Adrenal gland (tissue), 12 donors: ENCODE results near the gene TTI1. TPM values are rescaled to one million over a fixed set of nuclear protein-coding genes. Genes with fewer than 3 reads are reported as not detected.

Experiments
- DNase-seq, 7 donors: peaks; one replicate each; pipeline ENCODE4 v3.0.0-alpha.2; 2019 to 2020
- H3K27ac ChIP-seq, 5 donors: fragments of 200-600 bp; sonication (generic) in 4 of 5; 1 replicate in 3 of 5; 2 replicates in 2 of 5; pipeline versions ENCODE4 v1.5.1 to v1.8.0; 2016 to 2020; ENCODE audit warnings: mild to moderate bottlenecking in 1 of 5
- H3K27me3 ChIP-seq: fragments of 200-600 bp; 2 replicates; pipeline ENCODE4 v1.8.0; 2021
- H3K36me3 ChIP-seq, 2 donors: fragments of 200-600 bp; replicated peaks in 1 of 2; 1 replicate in 1 of 2; 2 replicates in 1 of 2; pipeline versions ENCODE4 v1.5.1 to v1.8.0; 2018 to 2022
- H3K4me1 ChIP-seq, 2 donors: fragments of 200-600 bp; replicated peaks in 1 of 2; 1 replicate in 1 of 2; 2 replicates in 1 of 2; pipeline versions ENCODE4 v1.5.1 to v1.8.0; 2018 to 2021
- H3K4me3 ChIP-seq, 4 donors: fragments of 200-600 bp; sonication (generic) in 3 of 4; one replicate each; pipeline ENCODE4 v1.5.1; 2016 to 2018
- H3K9me3 ChIP-seq, 3 donors: fragments of 200-600 bp; sonication (generic) in 1 of 3; replicated peaks in 1 of 3; 1 replicate in 2 of 3; 2 replicates in 1 of 3; pipeline versions ENCODE4 v1.5.1 to v1.8.0; 2016 to 2021
- POLR2A ChIP-seq, 2 donors: fragments of 450-650 bp; IDR thresholded peaks; one replicate each; pipeline ENCODE4 v1.6.1; 2017; ENCODE audit warnings: antibody characterized with exemption in 2 of 2, mild to moderate bottlenecking in 2 of 2, moderate library complexity in 1 of 2
- WGBS, 4 donors: extraction: QIAGEN DNeasy Blood & Tissue Kit in 2 of 4; methylation state at CpG; one replicate each; pipeline versions ENCODE4 v1.1.5 to v1.1.7; 2013 to 2017; 5-methylcytosine and 5-hydroxymethylcytosine counted together
- intact Hi-C, 2 donors: fragments of 100-400 bp; cut with DNase I; formaldehyde crosslinking; loops; one replicate each; pipeline versions ENCODE4 v1.14.1 to v1.15.0; 2022 to 2023
- polyA plus RNA-seq, 3 donors: library from polyadenylated mRNA; stranded (reverse); fragments of 200-250 nt in 2 of 3; fragments of 350-450 nt in 1 of 3; fragmentation: Illumina TruSeq in 1 of 3; extraction: RNeasy Lipid Tissue Mini Kit (QIAGEN cat#74804) in 1 of 3; gene quantifications; one replicate each; pipeline ENCODE4 v1.2.3, GENCODE V29; 2013 to 2014
- total RNA-seq, 9 donors: library from RNA; depleted of rRNA in 4 of 9; stranded (reverse); fragments of >200 nt in 4 of 9; fragments of 120-200 nt in 1 of 9; fragmentation: NEBNext Ultra II Directional in 1 of 9; extraction: Animal tissue kit (Norgen Biotek cat#: 25700) in 1 of 9; gene quantifications; one replicate each; pipeline versions ENCODE4 v1.1.0 to v1.2.4, GENCODE V29; 2013 to 2023
- TF ChIP-seq, protein P1 (sequence below), 6 experiments: fragments of 450-650 bp in 4 of 6; fragments of 200-600 bp in 2 of 6; sonication (generic) in 1 of 6; IDR thresholded peaks; 1 replicate in 5 of 6; 2 replicates in 1 of 6; pipeline versions ENCODE4 v1.5.1 to v1.8.0; 2016 to 2021; ENCODE audit warnings: antibody characterized with exemption in 6 of 6, mild to moderate bottlenecking in 2 of 6, moderate library complexity in 1 of 6
- donor health status: healthy with polysubstance abuse.
- donor health status: Bipolar disorder and iron deficiency.
- donor health status: DM: yes; HTN: yes; CAD: no.
- donor health status: DM: no; HTN: no; CAD: no.
- donor health status: DM: no; HTN: no; CAD: no.
- donor health status: DM: yes; HTN: yes; CAD: no.

TTI1 gene
- total and polyA plus RNA-seq, 12 donors, result 12.5 to 28.7 (median 20.0) TPM

DNA sequence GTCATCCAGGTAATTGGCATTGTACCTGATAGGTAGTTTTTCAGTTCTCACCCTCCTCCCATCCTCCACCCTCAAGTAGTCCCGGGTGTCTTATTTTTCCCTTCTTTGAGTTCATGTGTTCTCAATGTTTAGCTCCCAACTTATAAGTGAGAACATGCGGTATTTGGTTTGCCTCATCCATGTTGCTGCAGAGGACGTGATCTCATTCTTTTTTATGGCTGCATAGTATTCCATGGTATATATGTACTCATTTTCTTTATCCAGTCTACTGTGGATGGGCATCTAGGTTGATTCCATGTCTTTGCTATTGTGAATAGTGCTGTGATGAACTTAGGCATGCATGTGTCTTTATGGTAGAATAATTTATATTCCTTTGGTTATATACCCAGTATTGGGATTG, 46.1 kb upstream of the TTI1 start:
- H3K9me3 ChIP-seq, result no peaks in the 10 kb centered on the region
- H3K27ac ChIP-seq, result no peak overlapping the region
- TF ChIP-seq POLR2A (IDR thresholded peaks at IDR 0.05), result no peak
- TF ChIP-seq, protein P1, sequence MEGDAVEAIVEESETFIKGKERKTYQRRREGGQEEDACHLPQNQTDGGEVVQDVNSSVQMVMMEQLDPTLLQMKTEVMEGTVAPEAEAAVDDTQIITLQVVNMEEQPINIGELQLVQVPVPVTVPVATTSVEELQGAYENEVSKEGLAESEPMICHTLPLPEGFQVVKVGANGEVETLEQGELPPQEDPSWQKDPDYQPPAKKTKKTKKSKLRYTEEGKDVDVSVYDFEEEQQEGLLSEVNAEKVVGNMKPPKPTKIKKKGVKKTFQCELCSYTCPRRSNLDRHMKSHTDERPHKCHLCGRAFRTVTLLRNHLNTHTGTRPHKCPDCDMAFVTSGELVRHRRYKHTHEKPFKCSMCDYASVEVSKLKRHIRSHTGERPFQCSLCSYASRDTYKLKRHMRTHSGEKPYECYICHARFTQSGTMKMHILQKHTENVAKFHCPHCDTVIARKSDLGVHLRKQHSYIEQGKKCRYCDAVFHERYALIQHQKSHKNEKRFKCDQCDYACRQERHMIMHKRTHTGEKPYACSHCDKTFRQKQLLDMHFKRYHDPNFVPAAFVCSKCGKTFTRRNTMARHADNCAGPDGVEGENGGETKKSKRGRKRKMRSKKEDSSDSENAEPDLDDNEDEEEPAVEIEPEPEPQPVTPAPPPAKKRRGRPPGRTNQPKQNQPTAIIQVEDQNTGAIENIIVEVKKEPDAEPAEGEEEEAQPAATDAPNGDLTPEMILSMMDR (IDR thresholded peaks at IDR 0.05), result no peak
- peaks cover 0 to 24% of the 10 kb centered on the region in 2 donors for H3K4me1 ChIP-seq
- intact Hi-C loops, result loop anchor here in 1 of 2 donors (5.0 kb wide), 1 partner anchor 78 kb away; no protein-coding TSS in a partner anchor
- no peak for DNase-seq
- H3K4me3 ChIP-seq, result no peak overlapping the region
- WGBS, 4 donors, result 98 to 99% (median 98%) methylated on average over 3 of the region's 3 CpGs
- no peaks in the 10 kb centered on the region for H3K27me3 ChIP-seq
- H3K36me3 ChIP-seq, result peaks cover 0 to 8% of the 10 kb centered on the region in 2 donors

DNA sequence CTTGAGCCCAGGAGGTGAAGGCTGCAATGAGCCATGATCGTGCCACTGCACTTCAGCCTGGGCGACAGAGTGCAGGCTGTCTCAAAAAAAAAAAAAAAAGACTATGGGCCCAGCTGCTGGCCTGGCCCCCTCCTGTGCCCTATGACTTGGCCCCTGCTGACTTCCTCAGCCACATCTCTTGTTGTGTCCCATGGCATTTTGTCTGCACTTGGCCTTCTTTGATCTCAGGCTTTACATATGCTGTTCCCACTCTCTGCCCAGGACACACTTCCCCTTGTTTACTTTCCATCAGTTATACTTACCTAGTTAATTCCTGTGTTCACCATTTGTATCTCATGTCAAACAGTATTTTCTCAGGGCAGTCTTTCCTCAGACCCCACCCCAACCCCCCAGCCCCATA, 44.8 kb upstream of the TTI1 start:
- H3K27ac ChIP-seq, result no peak overlapping the region
- no peak for TF ChIP-seq POLR2A (IDR thresholded peaks at IDR 0.05)
- TF ChIP-seq, protein P1 (IDR thresholded peaks at IDR 0.05), result no peak
- no peak overlapping the region for H3K4me3 ChIP-seq
- peaks cover 0 to 27% of the 10 kb centered on the region in 2 donors for H3K4me1 ChIP-seq
- 85 to 100% (median 89%) methylated on average over 2 of the region's 2 CpGs for whole genome bisulfite sequencing, 4 donors
- intact Hi-C loops, result loop anchor here in 1 of 2 donors (5.0 kb wide), 1 partner anchor 79 kb away; no protein-coding TSS in a partner anchor
- DNase-seq, result no peak
- no peaks in the 10 kb centered on the region for H3K27me3 ChIP-seq
- H3K9me3 ChIP-seq, result no peaks in the 10 kb centered on the region
- H3K36me3 ChIP-seq, result peaks cover 0 to 8% of the 10 kb centered on the region in 2 donors

DNA sequence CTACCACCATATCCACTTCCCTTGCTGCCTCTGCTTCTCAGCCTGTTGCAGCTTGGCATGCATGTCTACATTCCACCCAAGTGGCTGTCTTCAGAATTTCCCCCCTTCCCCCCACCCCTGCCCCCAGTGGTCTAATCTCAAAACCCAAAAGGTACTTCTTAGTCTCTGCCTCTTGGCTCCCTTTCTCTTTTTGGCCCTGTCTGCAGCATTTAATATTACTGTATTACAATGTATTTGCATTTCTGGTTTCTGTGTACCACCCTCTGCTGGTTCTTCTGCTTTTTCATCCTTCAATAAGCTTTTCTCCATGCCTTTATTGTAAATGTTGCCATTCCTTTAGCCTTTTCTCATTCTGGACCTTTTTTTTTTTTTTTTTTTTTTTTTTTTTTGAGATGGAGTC, 43.3 kb upstream of the TTI1 start:
- Histone ChIP-seq H3K27me3 (no peaks in the 10 kb centered on the region), H3K27ac (peak overlapping the region in 1 of 5 donors; percentile 8), H3K36me3 (peaks cover 0 to 18% of the 10 kb centered on the region in 2 donors), H3K4me3 (no peak overlapping the region), H3K4me1 (peaks cover 0 to 35% of the 10 kb centered on the region in 2 donors), H3K9me3 (no peaks in the 10 kb centered on the region)
- TF ChIP-seq, protein P1 (IDR thresholded peaks at IDR 0.05), result no peak
- TF ChIP-seq POLR2A (IDR thresholded peaks at IDR 0.05), result no peak
- DNase-seq, result no peak
- intact Hi-C loops, result loop anchor here in 1 of 2 donors (5.0 kb wide), 1 partner anchor 81 kb away; no protein-coding TSS in a partner anchor

DNA sequence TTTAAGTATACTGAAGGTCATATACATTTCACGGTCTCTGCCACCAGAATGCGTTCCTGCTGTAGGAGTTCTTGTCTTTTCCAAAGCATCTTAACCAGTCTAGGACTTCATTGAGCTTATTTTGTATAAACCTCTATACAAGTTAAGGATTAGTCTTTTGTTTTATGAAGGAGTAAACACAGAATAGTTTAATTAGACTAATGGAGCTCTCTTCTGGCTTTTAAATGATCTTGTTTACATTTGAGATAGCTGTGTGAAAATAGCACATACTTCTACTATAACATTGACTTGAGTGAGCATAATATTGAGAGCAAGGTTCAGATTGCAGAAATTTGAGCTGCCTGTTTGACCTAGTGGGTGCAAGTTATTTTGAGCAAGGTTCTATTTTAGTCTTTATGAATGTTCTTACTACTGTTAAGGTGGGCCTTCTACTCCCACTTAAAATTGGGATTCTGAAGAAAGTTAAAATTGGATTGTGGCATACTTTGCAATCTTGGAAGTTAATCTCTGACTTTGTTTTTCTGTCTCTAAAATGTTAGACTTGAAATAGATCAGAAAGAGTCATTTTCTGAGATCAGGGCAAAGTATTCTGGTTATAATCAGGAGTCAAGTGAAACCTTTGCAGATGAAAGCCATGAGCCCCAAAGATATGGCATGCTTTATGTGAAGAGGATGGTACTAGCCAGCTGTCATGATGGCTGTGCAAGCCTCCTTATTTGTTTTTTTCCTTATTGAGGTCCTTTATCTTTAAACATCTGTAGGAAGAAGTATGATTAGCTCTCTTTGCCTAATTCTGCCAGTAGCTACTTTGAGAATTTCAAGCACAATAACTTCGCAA, 42.1 kb upstream of the TTI1 start:
- no peak overlapping the region for H3K4me3 ChIP-seq
- no peaks in the 10 kb centered on the region for H3K9me3 ChIP-seq
- WGBS, 4 donors, result 89 to 91% (median 90%) methylated on average over 3 of the region's 3 CpGs
- no peak for TF ChIP-seq POLR2A (IDR thresholded peaks at IDR 0.05)
- TF ChIP-seq, protein P1 (IDR thresholded peaks at IDR 0.05), result no peak
- H3K36me3 ChIP-seq, result peaks cover 0 to 30% of the 10 kb centered on the region in 2 donors
- peaks cover 0 to 35% of the 10 kb centered on the region in 2 donors for H3K4me1 ChIP-seq
- H3K27ac ChIP-seq, result peak overlapping the region in 2 of 5 donors; percentile 17 to 59
- no peaks in the 10 kb centered on the region for H3K27me3 ChIP-seq
- DNase-seq, result no peak
- intact Hi-C loops, result loop anchor here in 1 of 2 donors (5.0 kb wide), 1 partner anchor 82 kb away; no protein-coding TSS in a partner anchor
